Nephron (organoid): ENCODE measurements around the gene LAMA3.

Experiments used
- H3K27ac Mint-ChIP-seq, 3 experiments: 2 replicates each; pipeline ENCODE4 v1.8.0; 2020; ENCODE audit warnings: mixed read lengths in 3 of 3, mild to moderate bottlenecking in 2 of 3, moderate library complexity in 1 of 3
- H3K27me3 Mint-ChIP-seq: 2 replicates; pipeline ENCODE4 v1.8.0; 2021; ENCODE audit warnings: low read depth, mild to moderate bottlenecking, moderate library complexity, mixed read lengths
- H3K36me3 Mint-ChIP-seq: 2 replicates; pipeline ENCODE4 v1.8.0; 2020; ENCODE audit warnings: low read depth, mixed read lengths
- H3K4me1 Mint-ChIP-seq: 2 replicates; pipeline ENCODE4 v1.8.0; 2020; ENCODE audit warnings: mixed read lengths
- H3K4me3 Mint-ChIP-seq, 3 experiments: 2 replicates each; pipeline ENCODE4 v1.8.0; 2020; ENCODE audit warnings: mild to moderate bottlenecking in 3 of 3, mixed read lengths in 3 of 3, moderate library complexity in 2 of 3
- H3K9me3 Mint-ChIP-seq: 2 replicates; pipeline ENCODE4 v1.8.0; 2020; ENCODE audit warnings: mixed read lengths
- CTCF ChIP-seq, 3 experiments: fragments of 200-600 bp; sonication (generic); IDR thresholded peaks; one replicate each; pipeline ENCODE4 v1.5.0; 2021; ENCODE audit warnings: antibody characterized with exemption in 3 of 3; ENCODE audit not compliant: unreplicated experiment in 3 of 3

LAMA3 gene

DNA sequence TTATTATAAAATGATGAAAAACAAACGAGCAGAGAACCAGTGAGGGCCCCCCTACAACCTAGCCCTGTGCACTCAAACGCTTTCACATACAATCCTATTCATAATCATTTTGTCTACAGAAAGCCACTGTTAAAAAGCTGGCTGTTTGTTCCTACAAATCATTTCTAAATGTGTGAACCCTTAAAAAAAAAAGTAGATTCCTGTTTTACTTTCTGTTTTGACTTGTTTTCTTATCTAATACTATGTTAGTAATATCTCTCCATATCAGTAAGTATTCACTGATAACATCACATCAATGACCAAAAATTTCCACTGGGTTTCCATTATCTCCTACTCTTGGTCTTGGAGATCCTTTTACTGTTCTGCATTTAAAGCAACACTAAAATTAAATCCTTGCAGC lies 196.5 kb downstream of the LAMA3 start:
- H3K27me3 Mint-ChIP-seq, result peaks cover 9% of the 10 kb centered on the region
- no peak for TF ChIP-seq CTCF (IDR thresholded peaks at IDR 0.05; ENCODE audit: unreplicated experiment in 3 of 3)
- peaks cover 34% of the 10 kb centered on the region for H3K4me1 Mint-ChIP-seq
- H3K4me3 Mint-ChIP-seq, result no peak overlapping the region
- no peak overlapping the region for H3K27ac Mint-ChIP-seq
- no peaks in the 10 kb centered on the region for H3K9me3 Mint-ChIP-seq
- no peaks in the 10 kb centered on the region for H3K36me3 Mint-ChIP-seq

DNA sequence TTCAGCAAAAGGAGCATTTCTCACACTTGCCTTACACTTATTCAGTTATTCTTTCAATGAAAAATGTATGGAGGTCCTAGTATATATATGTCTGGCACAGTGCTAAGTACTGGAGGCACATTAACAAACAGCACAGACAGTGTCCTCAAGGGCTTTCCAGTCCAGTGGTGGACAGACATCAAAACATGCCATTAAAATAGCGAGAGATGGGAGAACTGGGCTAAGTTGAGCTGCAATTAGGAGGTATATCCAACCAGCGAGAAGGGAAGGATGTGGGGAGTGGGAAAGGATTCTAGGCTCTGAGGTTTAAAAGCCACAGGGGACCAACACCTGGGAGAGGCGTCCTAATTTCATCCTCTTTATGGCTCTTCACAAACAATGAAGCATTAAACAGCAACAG lies 197.8 kb downstream of the LAMA3 start:
- H3K27me3 Mint-ChIP-seq, result no peaks in the 10 kb centered on the region
- no peaks in the 10 kb centered on the region for H3K36me3 Mint-ChIP-seq
- peaks cover 34% of the 10 kb centered on the region for H3K4me1 Mint-ChIP-seq
- H3K9me3 Mint-ChIP-seq, result no peaks in the 10 kb centered on the region
- no peak overlapping the region for H3K27ac Mint-ChIP-seq
- H3K4me3 Mint-ChIP-seq, result no peak overlapping the region
- TF ChIP-seq CTCF (IDR thresholded peaks at IDR 0.05; ENCODE audit: unreplicated experiment in 3 of 3), result no peak

DNA sequence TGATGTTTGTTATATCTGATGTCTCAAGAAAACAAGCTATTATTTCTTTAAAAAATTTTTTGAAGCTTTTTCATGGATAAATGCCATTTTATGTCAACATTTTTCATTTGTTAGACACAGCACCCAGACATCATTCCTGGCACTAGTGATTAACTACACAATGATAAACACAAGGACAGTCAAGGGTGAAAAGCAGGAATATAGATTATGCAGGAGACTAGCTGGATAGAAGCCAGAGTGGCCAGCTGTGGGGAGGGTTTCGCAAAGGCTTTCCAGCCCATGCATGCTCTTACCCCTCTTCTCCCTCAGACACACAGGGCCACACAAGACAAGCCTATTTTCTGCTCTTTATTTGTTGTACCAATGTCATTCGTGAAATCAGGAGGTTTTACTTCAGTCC lies 198.2 kb downstream of the LAMA3 start:
- Mint-ChIP-seq H3K27ac (no peak overlapping the region), H3K4me1 (peaks cover 34% of the 10 kb centered on the region), H3K36me3 (no peaks in the 10 kb centered on the region), H3K27me3 (no peaks in the 10 kb centered on the region), H3K9me3 (no peaks in the 10 kb centered on the region), H3K4me3 (no peak overlapping the region)
- TF ChIP-seq CTCF (IDR thresholded peaks at IDR 0.05; ENCODE audit: unreplicated experiment in 3 of 3), result no peak

- Mint-ChIP-seq H3K27me3 (no peaks in the 10 kb centered on the region), H3K4me3 (no peak overlapping the region), H3K36me3 (no peaks in the 10 kb centered on the region), H3K27ac (no peak overlapping the region), H3K9me3 (no peaks in the 10 kb centered on the region), H3K4me1 (peaks cover 22% of the 10 kb centered on the region)
- TF ChIP-seq CTCF (IDR thresholded peaks at IDR 0.05; ENCODE audit: unreplicated experiment in 3 of 3), result no peak
Measured at GRCh38 chr18:23888881-23889280, 199.6 kb downstream of the LAMA3 start.

DNA sequence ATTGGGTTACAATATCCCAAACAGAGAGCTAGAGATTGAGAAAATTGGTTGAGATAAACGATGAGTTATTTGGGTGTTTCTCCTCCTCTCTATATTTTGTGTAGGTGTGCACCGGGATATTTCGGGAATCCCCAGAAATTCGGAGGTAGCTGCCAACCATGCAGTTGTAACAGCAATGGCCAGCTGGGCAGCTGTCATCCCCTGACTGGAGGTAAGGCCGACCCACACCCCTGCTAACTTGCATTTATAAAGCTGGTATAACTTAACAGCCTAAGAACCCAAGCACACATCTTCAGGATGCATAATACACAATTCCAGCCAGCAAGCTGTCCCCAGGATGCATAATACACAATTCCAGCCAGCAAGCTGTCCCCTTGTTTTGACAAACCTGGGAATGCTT lies 200.7 kb downstream of the LAMA3 start:
- no peaks in the 10 kb centered on the region for H3K36me3 Mint-ChIP-seq
- no peaks in the 10 kb centered on the region for H3K27me3 Mint-ChIP-seq
- H3K4me1 Mint-ChIP-seq, result peaks cover 13% of the 10 kb centered on the region
- no peak overlapping the region for H3K4me3 Mint-ChIP-seq
- H3K9me3 Mint-ChIP-seq, result no peaks in the 10 kb centered on the region
- no peak overlapping the region for H3K27ac Mint-ChIP-seq
- no peak for TF ChIP-seq CTCF (IDR thresholded peaks at IDR 0.05; ENCODE audit: unreplicated experiment in 3 of 3)

- Mint-ChIP-seq H3K4me1 (peaks cover 9% of the 10 kb centered on the region), H3K27ac (no peak overlapping the region), H3K36me3 (no peaks in the 10 kb centered on the region), H3K4me3 (no peak overlapping the region), H3K27me3 (no peaks in the 10 kb centered on the region), H3K9me3 (no peaks in the 10 kb centered on the region)
- no peak for TF ChIP-seq CTCF (IDR thresholded peaks at IDR 0.05; ENCODE audit: unreplicated experiment in 3 of 3)
Measured at GRCh38 chr18:23890589-23890988, 201.3 kb downstream of the LAMA3 start.
